Stomach (tissue), 9 donors: ENCODE measurements around the gene TRIM3. TPM values are rescaled to one million over a fixed set of nuclear protein-coding genes. Genes with fewer than 3 reads are reported as not detected.

ENCODE experiments used
- DNase-seq, 2 donors: peaks; one replicate each; pipeline versions ENCODE4 v3.0.0 to v3.0.0-alpha.2; 2013 to 2019
- H3K27ac ChIP-seq, 5 donors: fragments of 200-600 bp in 4 of 5; sonication (generic) in 4 of 5; one replicate each; pipeline ENCODE4 v1.5.1; 2013 to 2019; ENCODE audit warnings: mild to moderate bottlenecking in 1 of 5, moderate library complexity in 1 of 5
- H3K27me3 ChIP-seq, 3 donors: fragments of 200-600 bp; sonication (generic); one replicate each; pipeline ENCODE4 v1.5.1; 2017 to 2019; ENCODE audit warnings: mixed run types in 1 of 3
- H3K36me3 ChIP-seq, 4 donors: fragments of 200-600 bp; sonication (generic); 1 replicate in 3 of 4; 2 replicates in 1 of 4; pipeline ENCODE4 v1.5.1; 2016 to 2019
- H3K4me1 ChIP-seq, 4 donors: fragments of 200-600 bp; sonication (generic); one replicate each; pipeline ENCODE4 v1.5.1; 2016 to 2019
- H3K4me3 ChIP-seq, 4 donors: fragments of 200-600 bp; sonication (generic) in 3 of 4; one replicate each; pipeline ENCODE4 v1.5.1; 2016 to 2019; ENCODE audit warnings: mild to moderate bottlenecking in 1 of 4
- H3K9me3 ChIP-seq, 4 donors: fragments of 200-600 bp; sonication (generic); one replicate each; pipeline ENCODE4 v1.5.1; 2016 to 2019
- CTCF ChIP-seq, 7 experiments: fragments of 450-650 bp in 4 of 7; fragments of 200-600 bp in 3 of 7; sonication (generic) in 3 of 7; IDR thresholded peaks; one replicate each; pipeline ENCODE4 v1.5.1; 2016 to 2019; ENCODE audit warnings: antibody characterized with exemption in 7 of 7, control low read depth in 2 of 7, mild to moderate bottlenecking in 1 of 7
- EP300 ChIP-seq: sonication (generic); formaldehyde crosslinking; IDR thresholded peaks from one replicate; pipeline ENCODE4 v1.6.1; 2017; ENCODE audit warnings: antibody characterized with exemption
- POLR2A ChIP-seq, 4 donors: fragments of 450-650 bp; IDR thresholded peaks; one replicate each; pipeline ENCODE4 v1.6.1; 2016; ENCODE audit warnings: antibody characterized with exemption in 4 of 4, control low read depth in 2 of 4, mild to moderate bottlenecking in 1 of 4, moderate library complexity in 1 of 4
- POLR2AphosphoS5 ChIP-seq, 3 donors: sonication (generic); formaldehyde crosslinking; IDR thresholded peaks; one replicate each; pipeline ENCODE4 v1.6.1; 2016; ENCODE audit warnings: antibody characterized with exemption in 3 of 3
- WGBS, 5 donors: extraction: QIAGEN DNeasy Blood & Tissue Kit in 3 of 5; methylation state at CpG; one replicate each; pipeline versions ENCODE4 v1.1.5 to v1.1.7; 2013 to 2018; 5-methylcytosine and 5-hydroxymethylcytosine counted together
- intact Hi-C: fragments of 100-400 bp; cut with DNase I; formaldehyde crosslinking; loops from one replicate; pipeline ENCODE4 v1.15.1; 2023; ENCODE audit warnings: low total_unique reads
- polyA plus RNA-seq, 3 donors: library from polyadenylated mRNA; stranded (reverse); fragments of 200-250 nt; gene quantifications; one replicate each; pipeline ENCODE4 v1.2.3, GENCODE V29; 2013
- total RNA-seq, 5 donors: library from RNA; depleted of rRNA; stranded (reverse); fragments of >200 nt; gene quantifications; one replicate each; pipeline versions ENCODE4 v1.1.0 to v1.2.3, GENCODE V29; 2014 to 2016
- donor health status: healthy with polysubstance abuse.
- donor health status: Bipolar disorder and iron deficiency.
- donor health status: healthy.

Gene TRIM3
- total and polyA plus RNA-seq, 8 donors = 10.9 to 474 (median 25.6) TPM

- Histone ChIP-seq H3K9me3 (no peaks in the 10 kb centered on the region), H3K27ac (no peak overlapping the region), H3K36me3 (peaks cover 5 to 34% (median 27%) of the 10 kb centered on the region in 4 donors), H3K4me1 (peaks cover 0 to 41% (median 2%) of the 10 kb centered on the region in 4 donors), H3K27me3 (no peaks in the 10 kb centered on the region), H3K4me3 (no peak overlapping the region)
- 84 to 95% (median 94%) methylated on average over 10 of the region's 10 CpGs for WGBS, 5 donors
- TF ChIP-seq CTCF (IDR thresholded peaks at IDR 0.05) = no peak
- no peak for TF ChIP-seq EP300
- TF ChIP-seq POLR2AphosphoS5 (IDR thresholded peaks at IDR 0.05) = no peak
- TF ChIP-seq POLR2A (IDR thresholded peaks at IDR 0.05) = no peak
- no peak for DNase-seq
- intact Hi-C loops = no loop called here
These were observed 62.1 kb downstream of the TRIM3 start for GRCh38 chr11:6411594-6412031.

GRCh38 chr11:6410695-6411430 lies 62.9 kb downstream of the TRIM3 start:
- TF ChIP-seq CTCF (IDR thresholded peaks at IDR 0.05) (no peak), POLR2AphosphoS5 (IDR thresholded peaks at IDR 0.05) (no peak), POLR2A (IDR thresholded peaks at IDR 0.05) (no peak), EP300 (no peak)
- Histone ChIP-seq H3K27ac (no peak overlapping the region), H3K27me3 (no peaks in the 10 kb centered on the region), H3K36me3 (peaks cover 5 to 34% (median 27%) of the 10 kb centered on the region in 4 donors), H3K4me3 (no peak overlapping the region), H3K9me3 (no peaks in the 10 kb centered on the region), H3K4me1 (peaks cover 0 to 39% (median 2%) of the 10 kb centered on the region in 4 donors)
- WGBS, 5 donors = 95 to 98% (median 97%) methylated on average over 10 to 23 of the region's 23 CpGs
- intact Hi-C loops = no loop called here
- no peak for DNase-seq

- Histone ChIP-seq H3K36me3 (peaks cover 9 to 58% (median 45%) of the 10 kb centered on the region in 4 donors), H3K27me3 (no peaks in the 10 kb centered on the region), H3K4me3 (no peak overlapping the region), H3K4me1 (peaks cover 0 to 22% (median 13%) of the 10 kb centered on the region in 4 donors), H3K27ac (peak overlapping the region in 1 of 5 donors; percentile 38), H3K9me3 (no peaks in the 10 kb centered on the region)
- DNase-seq = no peak
- TF ChIP-seq POLR2AphosphoS5 (IDR thresholded peaks at IDR 0.05) (no peak), EP300 (no peak), POLR2A (IDR thresholded peaks at IDR 0.05) (no peak), CTCF (IDR thresholded peaks at IDR 0.05) (no peak)
- 27 to 42% (median 34%) methylated on average over 2 of the region's 2 CpGs for WGBS, 5 donors
- intact Hi-C loops = no loop called here
These were observed 67.4 kb downstream of the TRIM3 start for GRCh38 chr11:6406370-6406769.

GRCh38 chr11:6405846-6406245 lies 67.9 kb downstream of the TRIM3 start:
- Histone ChIP-seq H3K4me1 (peaks cover 0 to 22% (median 13%) of the 10 kb centered on the region in 4 donors), H3K36me3 (peaks cover 14 to 58% (median 45%) of the 10 kb centered on the region in 4 donors), H3K27ac (peak overlapping the region in 1 of 5 donors; percentile 38), H3K27me3 (no peaks in the 10 kb centered on the region), H3K9me3 (no peaks in the 10 kb centered on the region), H3K4me3 (no peak overlapping the region)
- DNase-seq = no peak
- 90 to 97% (median 96%) methylated on average over 6 of the region's 6 CpGs for WGBS, 5 donors
- TF ChIP-seq POLR2A (IDR thresholded peaks at IDR 0.05) (no peak), CTCF (IDR thresholded peaks at IDR 0.05) (no peak), POLR2AphosphoS5 (IDR thresholded peaks at IDR 0.05) (no peak), EP300 (no peak)
- intact Hi-C loops = no loop called here
